HG03442 (cell line): ENCODE results near the gene KBTBD13.

ENCODE experiments used
- ATAC-seq: cut with Tn5 transposase; IDR thresholded peaks from one replicate; pipeline ENCODE4 v1.9.1; 2021; ENCODE audit warnings: mild to moderate bottlenecking, moderate library complexity; ENCODE audit not compliant: unreplicated experiment

Gene KBTBD13

GRCh38 chr15:65050270-65050669 lies 26.3 kb upstream of the KBTBD13 start:
- ATAC-seq: no peak

GRCh38 chr15:65051266-65051665 lies 25.3 kb upstream of the KBTBD13 start:
- ATAC-seq: no peak

GRCh38 chr15:65052956-65053355 lies 23.6 kb upstream of the KBTBD13 start:
- ATAC-seq: no peak

GRCh38 chr15:65054333-65055200 lies 22.0 kb upstream of the KBTBD13 start:
- ATAC-seq: no peak

- ATAC-seq: no peak
Measured at GRCh38 chr15:65055201-65055870, 21.2 kb upstream of the KBTBD13 start.

- no peak for ATAC-seq
Measured at GRCh38 chr15:65056106-65056505, 20.4 kb upstream of the KBTBD13 start.

GRCh38 chr15:65056868-65057548 lies 19.5 kb upstream of the KBTBD13 start:
- no peak for ATAC-seq

GRCh38 chr15:65057549-65057940 lies 19.0 kb upstream of the KBTBD13 start:
- ATAC-seq: no peak

- ATAC-seq: no peak
Measured at GRCh38 chr15:65058394-65059368, 17.9 kb upstream of the KBTBD13 start.

GRCh38 chr15:65059369-65059750 lies 17.2 kb upstream of the KBTBD13 start:
- no peak for ATAC-seq

- ATAC-seq: no peak
Measured at GRCh38 chr15:65059931-65060596, 16.5 kb upstream of the KBTBD13 start.

GRCh38 chr15:65060641-65061397 lies 15.7 kb upstream of the KBTBD13 start:
- no peak for ATAC-seq

GRCh38 chr15:65062061-65062460 lies 14.5 kb upstream of the KBTBD13 start:
- no peak for ATAC-seq

- no peak for ATAC-seq
Measured at GRCh38 chr15:65062726-65063125, 13.8 kb upstream of the KBTBD13 start.

- ATAC-seq: no peak
Measured at GRCh38 chr15:65066001-65066634, 10.4 kb upstream of the KBTBD13 start.

- no peak for ATAC-seq
Measured at GRCh38 chr15:65066635-65067316, 9.8 kb upstream of the KBTBD13 start.

- ATAC-seq: no peak
Measured at GRCh38 chr15:65067317-65067644, 9.3 kb upstream of the KBTBD13 start.

- ATAC-seq: no peak
Measured at GRCh38 chr15:65067645-65068402, 8.7 kb upstream of the KBTBD13 start, which contains the start of gene RASL12. RASL12 (minus strand) TSS chr15:65067991; CDS start chr15:65067835, 156 bp downstream.
